GM19397 (cell line): ENCODE data around the gene CAMTA1.

ENCODE experiments used
- ATAC-seq: cut with Tn5 transposase; IDR thresholded peaks from one replicate; pipeline ENCODE4 v1.9.1; 2021; ENCODE audit warnings: mild to moderate bottlenecking, moderate library complexity; ENCODE audit not compliant: unreplicated experiment

CAMTA1 gene

GRCh38 chr1:7436056-7437005 is 651.1 kb downstream of the CAMTA1 start:
- no peak for ATAC-seq

- ATAC-seq: no peak
Observed at GRCh38 chr1:7437036-7437435, 651.8 kb downstream of the CAMTA1 start.

GRCh38 chr1:7437608-7438395 is 652.5 kb downstream of the CAMTA1 start:
- ATAC-seq: no peak

- ATAC-seq: no peak
Observed at GRCh38 chr1:7438396-7438785, 653.1 kb downstream of the CAMTA1 start.

- no peak for ATAC-seq
Observed at GRCh38 chr1:7438921-7439655, 653.8 kb downstream of the CAMTA1 start.

GRCh38 chr1:7440154-7440553 is 654.9 kb downstream of the CAMTA1 start:
- no peak for ATAC-seq

- ATAC-seq: no peak
Observed at GRCh38 chr1:7441143-7441841, 656.0 kb downstream of the CAMTA1 start.

GRCh38 chr1:7442036-7442435 is 656.8 kb downstream of the CAMTA1 start:
- no peak for ATAC-seq

GRCh38 chr1:7442918-7443317 is 657.7 kb downstream of the CAMTA1 start:
- no peak for ATAC-seq

- no peak for ATAC-seq
Observed at GRCh38 chr1:7444363-7444762, 659.1 kb downstream of the CAMTA1 start.

- ATAC-seq: no peak
Observed at GRCh38 chr1:7447093-7447492, 661.8 kb downstream of the CAMTA1 start.

- ATAC-seq: no peak
Observed at GRCh38 chr1:7447736-7448135, 662.5 kb downstream of the CAMTA1 start.

- no peak for ATAC-seq
Observed at GRCh38 chr1:7448986-7449385, 663.7 kb downstream of the CAMTA1 start.

GRCh38 chr1:7449750-7450149 is 664.5 kb downstream of the CAMTA1 start:
- ATAC-seq: no peak

GRCh38 chr1:7450838-7451237 is 665.6 kb downstream of the CAMTA1 start:
- no peak for ATAC-seq

GRCh38 chr1:7453038-7453437 is 667.8 kb downstream of the CAMTA1 start:
- no peak for ATAC-seq

GRCh38 chr1:7454052-7454815 is 669.0 kb downstream of the CAMTA1 start:
- ATAC-seq: no peak

GRCh38 chr1:7454895-7455784 is 669.9 kb downstream of the CAMTA1 start:
- ATAC-seq: no peak
